ENCODE measurements around the gene MET. TPM values are rescaled to one million over a fixed set of nuclear protein-coding genes. Genes with fewer than 3 reads are reported as not detected.

The MET gene
- total and polyA plus RNA-seq, 8 donors, result 2.0 to 23.5 (median 13.4) TPM

DNA sequence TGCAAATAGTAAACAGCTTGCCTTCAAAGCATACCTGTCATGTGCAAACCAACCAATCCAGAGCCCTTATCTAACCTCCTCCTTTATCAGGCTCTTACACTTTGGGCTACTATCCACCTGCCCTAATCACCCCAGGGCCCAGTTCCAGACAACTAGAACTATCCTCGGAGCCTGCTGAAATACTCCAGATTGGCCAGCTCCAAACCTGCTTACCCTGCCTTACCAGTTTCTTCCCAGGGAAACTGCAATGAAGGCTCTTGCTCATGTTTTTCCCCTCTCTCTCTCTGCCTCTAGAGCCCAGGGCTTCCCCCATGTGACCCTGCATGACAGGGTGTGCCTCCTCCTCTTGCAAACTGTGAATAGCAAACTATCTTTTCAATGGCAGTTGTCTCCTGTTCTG is 109.0 kb downstream of the MET start:
- H3K27ac ChIP-seq, result peak overlapping the region; percentile 42 to 80 (median 64)
- intact Hi-C loops (cut with DNase I), result no loop called here
- H3K27me3 ChIP-seq, result no peaks in the 10 kb centered on the region
- H3K36me3 ChIP-seq, result no peaks in the 10 kb centered on the region
- 0 to 19% methylated on average over 1 of the region's 1 CpG for WGBS, 2 donors
- H3K4me3 ChIP-seq, result no peak overlapping the region
- no peaks in the 10 kb centered on the region for H3K9me3 ChIP-seq
- peak; percentile 76 to 90 (median 84) for ATAC-seq
- peak in 4 of 6 donors; percentile 64 to 83 (median 78) for DNase-seq
- TF ChIP-seq CTCF (IDR thresholded peaks at IDR 0.05), result no peak
- no peak for FAIRE-seq
- peaks cover 32 to 48% (median 42%) of the 10 kb centered on the region in 3 donors for H3K4me1 ChIP-seq

- ATAC-seq, result no peak
- TF ChIP-seq CTCF (IDR thresholded peaks at IDR 0.05), result no peak
- Histone ChIP-seq H3K9me3 (no peaks in the 10 kb centered on the region), H3K36me3 (no peaks in the 10 kb centered on the region), H3K4me3 (no peak overlapping the region), H3K4me1 (peaks cover 26 to 42% (median 36%) of the 10 kb centered on the region in 3 donors), H3K27ac (peak overlapping the region in 3 of 4 donors; percentile 56 to 80 (median 73)), H3K27me3 (no peaks in the 10 kb centered on the region)
- intact Hi-C loops (cut with DNase I), result no loop called here
- no peak for DNase-seq
- no peak for FAIRE-seq
- 81 to 94% methylated on average over 2 of the region's 2 CpGs for WGBS, 2 donors
These were observed 109.6 kb downstream of the MET start for GRCh38 chr7:116781584-116781983.

- FAIRE-seq, result no peak
- intact Hi-C loops (cut with DNase I), result no loop called here
- TF ChIP-seq CTCF (IDR thresholded peaks at IDR 0.05), result no peak
- Histone ChIP-seq H3K27me3 (no peaks in the 10 kb centered on the region), H3K36me3 (no peaks in the 10 kb centered on the region), H3K27ac (no peak overlapping the region), H3K9me3 (no peaks in the 10 kb centered on the region), H3K4me1 (peaks cover 23 to 36% (median 34%) of the 10 kb centered on the region in 3 donors), H3K4me3 (no peak overlapping the region)
- 18 to 32% methylated on average over 1 of the region's 1 CpG for WGBS, 2 donors
- ATAC-seq, result no peak
- DNase-seq, result no peak
These were observed 110.2 kb downstream of the MET start for GRCh38 chr7:116782177-116782711.

GRCh38 chr7:116783666-116784318 is 111.8 kb downstream of the MET start:
- H3K27ac ChIP-seq, result no peak overlapping the region
- peaks cover 17 to 35% (median 25%) of the 10 kb centered on the region in 3 donors for H3K4me1 ChIP-seq
- WGBS, 2 donors, result 93 to 95% methylated on average over 4 of the region's 4 CpGs
- no peak for TF ChIP-seq CTCF (IDR thresholded peaks at IDR 0.05)
- H3K9me3 ChIP-seq, result no peaks in the 10 kb centered on the region
- H3K27me3 ChIP-seq, result no peaks in the 10 kb centered on the region
- no peak overlapping the region for H3K4me3 ChIP-seq
- DNase-seq, result no peak
- intact Hi-C loops (cut with DNase I), result no loop called here
- no peak for FAIRE-seq
- no peaks in the 10 kb centered on the region for H3K36me3 ChIP-seq
- ATAC-seq, result no peak

DNA sequence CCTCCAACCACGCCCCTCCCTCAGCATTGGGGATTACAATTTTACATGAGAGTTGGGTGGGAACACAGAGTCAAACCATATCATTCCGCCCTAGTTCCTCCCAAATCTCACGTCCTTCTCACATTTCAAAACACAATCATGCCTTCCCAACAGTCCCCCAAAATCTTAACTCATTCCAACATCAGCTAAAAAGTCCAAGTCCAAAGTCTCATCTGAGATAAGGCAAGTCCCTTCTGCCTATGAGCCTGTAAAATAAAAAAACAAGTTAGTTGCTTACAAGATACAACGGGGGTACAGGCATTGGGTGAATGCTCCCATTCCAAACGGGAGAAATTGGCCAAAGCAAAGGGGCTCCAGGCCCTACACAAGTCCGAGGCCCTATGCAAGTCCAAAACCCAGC is 112.7 kb downstream of the MET start:
- Histone ChIP-seq H3K4me3 (no peak overlapping the region), H3K9me3 (no peaks in the 10 kb centered on the region), H3K27ac (no peak overlapping the region), H3K36me3 (no peaks in the 10 kb centered on the region), H3K4me1 (peaks cover 15 to 30% (median 23%) of the 10 kb centered on the region in 3 donors), H3K27me3 (no peaks in the 10 kb centered on the region)
- no peak for ATAC-seq
- no peak for FAIRE-seq
- no peak for TF ChIP-seq CTCF (IDR thresholded peaks at IDR 0.05)
- no peak for DNase-seq
- intact Hi-C loops (cut with DNase I), result loop anchor here in 1 of 3 donors (5.0 kb wide), 1 partner anchor 112 kb away; the partner anchor contains the start of gene MET
- 91 to 93% methylated on average over 6 of the region's 6 CpGs for WGBS, 2 donors
